ENCODE measurements around the gene PCDHGA6. TPM values are rescaled to one million over a fixed set of nuclear protein-coding genes. Genes with fewer than 3 reads are reported as not detected.

The PCDHGA6 gene
- total and polyA plus RNA-seq, 2 donors (not counting 1 experiment from before 2014, with no cell fraction given): 0.78 to 2.5 TPM

- peaks cover 15% of the 10 kb centered on the region for H3K4me1 Mint-ChIP-seq
- ATAC-seq (ENCODE audit: low read depth): no peak
- intact Hi-C loops (cut with micrococcal nuclease): loop anchor here (5.0 kb wide), 1 partner anchor 36 kb away; the partner anchor contains the start of gene PCDHGA9
- Histone ChIP-seq H3K4me3 (ENCODE audit: control extremely low read depth in 1 of 5, extremely low read depth in 1 of 5, insufficient read depth in 1 of 5, low read depth in 2 of 5, low read length in 4 of 5) (no peak overlapping the region), H3K27ac (ENCODE audit: low read length in 2 of 2) (no peak overlapping the region), H3K9ac (ENCODE audit: low read length) (no peak overlapping the region), H3K27me3 (replicated peaks in 1 of 4; ENCODE audit: control extremely low read depth in 1 of 4, control insufficient read depth in 3 of 4, insufficient read depth in 4 of 4, low read length in 3 of 4) (peaks cover 0 to 63% (median 40%) of the 10 kb centered on the region in 4 experiments), H3K36me3 (replicated peaks in 1 of 2; ENCODE audit: control extremely low read depth in 1 of 2, control insufficient read depth in 1 of 2, extremely low read depth in 1 of 2, insufficient read depth in 2 of 2, low read length in 1 of 2) (no peaks in the 10 kb centered on the region), H3K79me2 (ENCODE audit: control insufficient read depth, insufficient read depth, low read length) (no peaks in the 10 kb centered on the region), H2AFZ (ENCODE audit: insufficient read depth, low read depth, low read length, poor library complexity, severe bottlenecking) (no peak overlapping the region), H3K4me1 (ENCODE audit: control insufficient read depth in 2 of 2, insufficient read depth in 2 of 2, low read length in 2 of 2) (peaks cover 4 to 5% of the 10 kb centered on the region in 2 donors), H3K9me3 (ENCODE audit: control extremely low read depth in 1 of 3, control insufficient read depth in 2 of 3, insufficient read depth in 1 of 3, low read length in 2 of 3) (peaks cover 6 to 56% (median 46%) of the 10 kb centered on the region in 3 donors), H3K4me2 (replicated peaks; ENCODE audit: low read depth, low read length, poor library complexity, severe bottlenecking) (no peak overlapping the region), H4K20me1 (ENCODE audit: control insufficient read depth, insufficient read depth, low read length, poor library complexity, severe bottlenecking) (no peaks in the 10 kb centered on the region)
- H3K9me3 Mint-ChIP-seq (ENCODE audit: insufficient read depth): peaks cover 6% of the 10 kb centered on the region
- WGBS (ENCODE audit: insufficient coverage): 47% methylated on average over 42 of the region's 46 CpGs
- no peak overlapping the region for H3K27ac Mint-ChIP-seq
- no peak for DNase-seq
- TF ChIP-seq EZH2 (IDR thresholded peaks at IDR 0.05; ENCODE audit: borderline replicate concordance, insufficient read depth, low read depth, low read length, poor library complexity, severe bottlenecking) (no peak), CTCF (IDR thresholded peaks at IDR 0.05) (no peak)
- no peak overlapping the region for H3K4me3 Mint-ChIP-seq
- H3K27me3 Mint-ChIP-seq: peaks cover 64% of the 10 kb centered on the region
- CTCF ChIA-PET: no interaction called here
- POLR2A ChIA-PET: no interaction called here
Observed at GRCh38 chr5:141366016-141366896, 7.4 kb upstream of the PCDHGA6 start.

Data from B cell (primary cell).